C4-2B (cell line): ENCODE data around the gene STRN3.
A peak's percentile ranks its signal among the peaks of the same experiment; 100 is the strongest.
"Not testable (repeated sequence)": the region's sequence is repeated elsewhere in the genome, so short reads cannot be mapped to it uniquely, and the experiment has no call there.

Experiments used
- H3K27ac ChIP-seq: fragments of 450-650 bp; 2 replicates; pipeline ENCODE4 v1.5.1; 2017
- ZFX ChIP-seq: fragments of 450-650 bp; IDR thresholded peaks from 2 replicates; pipeline ENCODE4 v1.6.1; 2017
- TF ChIP-seq, protein P1 (sequence below): fragments of 450-650 bp; conservative IDR thresholded peaks from 2 replicates; pipeline ENCODE4 v1.5.1; 2017; ENCODE audit warnings: mild to moderate bottlenecking

STRN3 gene

DNA sequence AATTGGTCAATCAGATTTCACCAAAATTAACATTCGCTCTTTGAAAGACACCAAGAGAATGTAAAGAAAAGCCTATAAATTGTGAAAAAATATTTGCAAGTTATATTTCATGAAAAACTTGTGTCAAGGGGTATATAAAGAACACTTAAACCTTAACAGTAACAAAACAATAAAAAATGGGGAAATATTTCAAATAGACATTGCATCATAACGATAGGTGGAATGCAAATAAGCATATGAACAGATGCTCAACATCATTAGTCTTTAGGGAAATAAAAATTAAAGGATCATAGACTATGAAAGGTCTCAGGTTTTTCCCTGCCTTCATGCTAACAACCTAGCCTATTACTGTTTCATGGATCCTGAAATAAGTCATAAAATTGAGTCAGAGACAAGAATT lies 87.6 kb downstream of the STRN3 start:
- no peak overlapping the region for H3K27ac ChIP-seq
- TF ChIP-seq, protein P1, sequence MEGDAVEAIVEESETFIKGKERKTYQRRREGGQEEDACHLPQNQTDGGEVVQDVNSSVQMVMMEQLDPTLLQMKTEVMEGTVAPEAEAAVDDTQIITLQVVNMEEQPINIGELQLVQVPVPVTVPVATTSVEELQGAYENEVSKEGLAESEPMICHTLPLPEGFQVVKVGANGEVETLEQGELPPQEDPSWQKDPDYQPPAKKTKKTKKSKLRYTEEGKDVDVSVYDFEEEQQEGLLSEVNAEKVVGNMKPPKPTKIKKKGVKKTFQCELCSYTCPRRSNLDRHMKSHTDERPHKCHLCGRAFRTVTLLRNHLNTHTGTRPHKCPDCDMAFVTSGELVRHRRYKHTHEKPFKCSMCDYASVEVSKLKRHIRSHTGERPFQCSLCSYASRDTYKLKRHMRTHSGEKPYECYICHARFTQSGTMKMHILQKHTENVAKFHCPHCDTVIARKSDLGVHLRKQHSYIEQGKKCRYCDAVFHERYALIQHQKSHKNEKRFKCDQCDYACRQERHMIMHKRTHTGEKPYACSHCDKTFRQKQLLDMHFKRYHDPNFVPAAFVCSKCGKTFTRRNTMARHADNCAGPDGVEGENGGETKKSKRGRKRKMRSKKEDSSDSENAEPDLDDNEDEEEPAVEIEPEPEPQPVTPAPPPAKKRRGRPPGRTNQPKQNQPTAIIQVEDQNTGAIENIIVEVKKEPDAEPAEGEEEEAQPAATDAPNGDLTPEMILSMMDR: no peak
- TF ChIP-seq ZFX: no peak

DNA sequence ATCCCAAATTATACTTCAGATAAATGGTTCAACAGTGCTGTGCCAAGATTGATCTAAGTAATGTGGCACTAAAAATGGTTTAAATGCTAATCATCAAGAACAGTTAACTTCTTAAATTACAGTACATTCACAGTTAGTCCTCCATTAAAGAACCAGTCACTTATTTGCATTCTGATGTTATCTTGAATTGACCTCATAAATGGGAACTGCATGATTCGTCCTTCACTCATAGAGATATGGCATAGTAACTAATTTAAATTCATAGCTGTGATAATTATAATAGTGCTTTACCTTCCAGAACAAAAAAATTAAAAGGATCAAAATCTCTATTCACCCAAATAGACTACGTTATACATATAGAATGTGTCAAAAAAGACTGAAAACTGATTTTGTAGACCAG lies 90.7 kb downstream of the STRN3 start:
- H3K27ac ChIP-seq: no peak overlapping the region
- TF ChIP-seq, protein P1: no peak
- no peak for TF ChIP-seq ZFX

DNA sequence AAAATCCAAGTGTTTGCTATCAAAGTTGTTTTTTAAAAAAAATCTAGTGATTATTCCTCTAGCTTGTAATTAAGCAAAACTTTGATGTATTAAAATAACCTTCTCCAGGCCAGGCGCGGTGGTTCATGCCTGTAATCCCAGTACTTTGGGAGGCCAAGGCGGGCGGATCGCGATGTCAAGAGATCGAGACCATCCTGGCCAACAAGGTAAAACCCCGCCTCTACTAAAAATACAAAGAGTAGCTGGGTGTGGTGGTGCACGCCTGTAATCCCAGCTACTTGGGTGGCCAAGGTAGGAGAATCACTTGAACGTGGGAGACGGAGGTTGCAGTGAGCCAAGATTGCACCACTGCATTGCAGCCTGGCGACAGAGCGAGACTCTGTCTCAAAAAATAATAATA lies 92.2 kb downstream of the STRN3 start:
- H3K27ac ChIP-seq: not testable (repeated sequence)

DNA sequence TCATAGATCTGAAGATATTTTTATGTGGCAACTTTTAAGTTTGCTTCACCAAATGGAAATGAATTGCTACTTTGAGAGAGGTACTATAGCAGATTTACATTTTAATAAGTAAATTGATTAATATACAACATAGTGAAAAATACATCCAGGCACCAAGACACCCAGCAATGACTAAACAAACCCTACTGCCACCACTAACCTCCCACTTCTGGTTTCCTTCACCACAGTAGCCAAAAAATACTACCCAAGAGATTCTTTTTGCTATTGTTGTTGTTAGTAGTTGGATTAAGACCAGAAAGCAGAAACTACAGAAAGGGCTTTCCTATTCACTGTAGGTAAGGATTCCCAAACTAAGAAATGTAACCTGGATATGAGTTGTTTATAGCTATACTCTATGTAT lies 97.7 kb downstream of the STRN3 start:
- no peak overlapping the region for H3K27ac ChIP-seq
- TF ChIP-seq ZFX: no peak
- TF ChIP-seq, protein P1: no peak

DNA sequence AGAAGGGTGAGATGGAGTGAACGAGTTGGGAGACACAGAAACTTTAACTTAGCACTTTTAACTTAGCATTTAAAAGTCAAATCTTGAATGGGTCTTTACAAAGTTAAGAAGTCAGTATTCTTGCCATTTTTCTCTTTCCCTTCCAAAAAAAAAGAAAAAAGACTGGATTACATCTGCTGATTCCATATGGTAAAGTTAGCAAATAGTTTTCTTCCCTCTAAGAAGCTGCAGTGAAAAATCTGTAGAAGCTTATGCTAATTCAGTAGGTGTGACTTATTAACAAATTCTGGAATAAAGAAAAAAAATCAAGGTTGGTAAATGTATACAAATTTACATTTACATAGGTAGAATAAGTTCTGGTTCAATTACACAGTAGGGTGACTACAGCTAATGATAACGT lies 100.9 kb downstream of the STRN3 start:
- no peak overlapping the region for H3K27ac ChIP-seq
- TF ChIP-seq, protein P1: no peak
- TF ChIP-seq ZFX: no peak

DNA sequence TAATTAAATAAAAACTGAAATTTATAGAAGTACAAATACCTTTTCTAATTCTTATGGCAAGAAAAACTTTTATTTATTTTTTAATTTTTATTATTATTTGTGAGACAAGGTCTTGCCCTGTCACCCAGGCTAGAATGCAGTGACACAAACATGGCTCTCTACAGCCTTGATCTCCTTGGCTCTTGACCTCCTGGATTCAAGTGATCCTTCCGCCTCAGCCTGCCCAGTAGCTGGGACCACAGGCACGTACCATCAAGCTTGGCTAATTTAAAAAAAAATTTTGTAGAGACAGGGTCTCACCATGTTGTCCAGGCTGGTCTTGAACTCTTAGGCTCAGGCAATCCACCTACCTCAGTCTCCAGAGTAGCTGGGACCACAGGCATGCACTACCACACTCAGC lies 104.4 kb downstream of the STRN3 start:
- no peak for TF ChIP-seq ZFX
- TF ChIP-seq, protein P1: no peak
- peak overlapping the region; percentile 37; the same call in 1 of the 2 replicates for H3K27ac ChIP-seq

DNA sequence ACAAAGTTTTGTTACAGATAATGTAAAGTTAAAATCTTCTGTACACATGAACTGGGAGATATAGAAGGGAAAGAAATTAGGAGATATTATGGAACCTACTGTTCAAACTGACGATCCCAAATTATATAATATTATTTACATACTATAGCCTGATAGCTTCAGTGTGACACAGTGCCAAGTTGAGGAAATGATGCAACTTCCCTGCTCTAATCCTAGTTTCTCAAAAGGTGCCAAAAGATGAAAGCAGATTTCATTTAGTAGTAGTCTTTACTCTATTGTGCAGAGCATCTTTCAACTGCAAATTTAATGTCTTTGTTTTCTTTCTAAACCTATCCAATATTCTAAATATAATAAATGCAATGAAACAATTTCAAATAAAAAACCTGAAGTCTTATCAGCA lies 104.9 kb downstream of the STRN3 start:
- no peak overlapping the region for H3K27ac ChIP-seq
- TF ChIP-seq, protein P1: no peak
- TF ChIP-seq ZFX: no peak

DNA sequence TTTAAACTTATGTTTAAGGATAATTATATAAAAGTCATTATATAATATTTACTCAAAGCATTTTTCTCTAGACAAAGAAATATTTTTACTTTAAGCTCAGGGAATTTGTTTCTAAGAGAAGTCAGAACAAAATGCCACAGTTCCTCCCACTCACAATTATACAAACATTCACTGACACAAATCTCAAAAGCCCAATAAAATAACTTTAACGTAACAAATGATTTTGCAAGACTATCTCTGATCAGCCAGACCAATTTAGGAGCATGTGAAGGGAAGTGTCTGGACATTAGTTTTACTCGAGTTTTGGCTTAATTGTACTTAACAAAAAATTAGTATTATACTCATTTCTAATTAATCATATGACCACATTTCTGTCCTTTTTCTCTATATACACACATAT lies 110.6 kb downstream of the STRN3 start:
- TF ChIP-seq ZFX: no peak
- TF ChIP-seq, protein P1: no peak
- no peak overlapping the region for H3K27ac ChIP-seq
